ENCODE measurements around the gene ARHGAP28.

The ARHGAP28 gene

DNA sequence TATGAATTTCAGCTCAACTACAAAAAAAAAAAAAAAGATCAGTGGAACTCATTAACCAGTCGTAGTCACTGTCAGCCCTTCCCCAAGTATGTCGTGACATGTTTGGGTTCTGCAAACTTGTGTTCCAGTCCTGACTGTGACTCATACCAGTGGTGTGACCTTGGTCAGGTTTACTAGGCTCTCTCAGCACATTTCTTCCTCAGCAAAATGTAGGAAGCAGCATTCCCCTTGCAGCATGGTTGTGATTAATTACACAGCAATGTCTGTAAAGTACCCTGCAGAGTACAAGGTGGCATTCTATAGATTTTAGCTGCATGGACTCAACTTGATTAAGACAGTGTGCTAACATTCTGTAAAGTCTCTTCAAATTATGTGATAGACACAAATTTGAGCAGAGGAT lies 231.1 kb downstream of the ARHGAP28 start:
- TF ChIP-seq EGR1 (IDR thresholded peaks at IDR 0.05) = no peak
- no peak for TF ChIP-seq EP300 (IDR thresholded peaks at IDR 0.05; ENCODE audit: borderline replicate concordance)
- no peak for TF ChIP-seq ZBTB7A (IDR thresholded peaks at IDR 0.05; ENCODE audit: low read depth)
- no peak for TF ChIP-seq NFIC (IDR thresholded peaks at IDR 0.05)
- no peak for TF ChIP-seq RAD21 (IDR thresholded peaks at IDR 0.05; ENCODE audit: low read depth)
- no peak for TF ChIP-seq FOXM1 (IDR thresholded peaks at IDR 0.05; ENCODE audit: borderline replicate concordance, low read depth)
- TF ChIP-seq CEBPB (IDR thresholded peaks at IDR 0.05) = no peak
- no peak for TF ChIP-seq TCF12 (IDR thresholded peaks at IDR 0.05; ENCODE audit: low read depth)

DNA sequence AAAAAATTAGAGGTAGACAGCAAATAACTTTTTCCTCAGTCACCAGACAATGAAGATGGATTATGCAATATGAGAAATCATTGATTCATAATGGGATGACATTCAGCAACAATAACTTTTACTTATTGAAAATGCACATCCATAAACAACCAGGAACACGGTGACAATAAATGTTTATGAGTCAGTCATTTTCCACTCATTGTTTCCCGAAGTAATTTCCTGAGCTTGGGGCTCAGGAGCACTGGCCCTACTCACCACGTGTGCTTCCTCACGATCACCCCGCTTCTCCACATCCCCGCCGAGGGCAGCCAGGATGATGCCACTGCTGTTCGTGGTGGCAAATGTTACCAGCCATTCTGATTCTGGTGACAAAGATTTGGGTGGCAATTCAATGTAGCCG lies 231.8 kb downstream of the ARHGAP28 start:
- TF ChIP-seq, protein P1, sequence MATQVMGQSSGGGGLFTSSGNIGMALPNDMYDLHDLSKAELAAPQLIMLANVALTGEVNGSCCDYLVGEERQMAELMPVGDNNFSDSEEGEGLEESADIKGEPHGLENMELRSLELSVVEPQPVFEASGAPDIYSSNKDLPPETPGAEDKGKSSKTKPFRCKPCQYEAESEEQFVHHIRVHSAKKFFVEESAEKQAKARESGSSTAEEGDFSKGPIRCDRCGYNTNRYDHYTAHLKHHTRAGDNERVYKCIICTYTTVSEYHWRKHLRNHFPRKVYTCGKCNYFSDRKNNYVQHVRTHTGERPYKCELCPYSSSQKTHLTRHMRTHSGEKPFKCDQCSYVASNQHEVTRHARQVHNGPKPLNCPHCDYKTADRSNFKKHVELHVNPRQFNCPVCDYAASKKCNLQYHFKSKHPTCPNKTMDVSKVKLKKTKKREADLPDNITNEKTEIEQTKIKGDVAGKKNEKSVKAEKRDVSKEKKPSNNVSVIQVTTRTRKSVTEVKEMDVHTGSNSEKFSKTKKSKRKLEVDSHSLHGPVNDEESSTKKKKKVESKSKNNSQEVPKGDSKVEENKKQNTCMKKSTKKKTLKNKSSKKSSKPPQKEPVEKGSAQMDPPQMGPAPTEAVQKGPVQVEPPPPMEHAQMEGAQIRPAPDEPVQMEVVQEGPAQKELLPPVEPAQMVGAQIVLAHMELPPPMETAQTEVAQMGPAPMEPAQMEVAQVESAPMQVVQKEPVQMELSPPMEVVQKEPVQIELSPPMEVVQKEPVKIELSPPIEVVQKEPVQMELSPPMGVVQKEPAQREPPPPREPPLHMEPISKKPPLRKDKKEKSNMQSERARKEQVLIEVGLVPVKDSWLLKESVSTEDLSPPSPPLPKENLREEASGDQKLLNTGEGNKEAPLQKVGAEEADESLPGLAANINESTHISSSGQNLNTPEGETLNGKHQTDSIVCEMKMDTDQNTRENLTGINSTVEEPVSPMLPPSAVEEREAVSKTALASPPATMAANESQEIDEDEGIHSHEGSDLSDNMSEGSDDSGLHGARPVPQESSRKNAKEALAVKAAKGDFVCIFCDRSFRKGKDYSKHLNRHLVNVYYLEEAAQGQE (IDR thresholded peaks at IDR 0.05; ENCODE audit: low read depth) = no peak
- TF ChIP-seq TEAD4 (IDR thresholded peaks at IDR 0.05) (no peak), RAD21 (IDR thresholded peaks at IDR 0.05; ENCODE audit: low read depth) (no peak), EGR1 (IDR thresholded peaks at IDR 0.05) (no peak), CEBPB (IDR thresholded peaks at IDR 0.05) (no peak), FOXM1 (IDR thresholded peaks at IDR 0.05; ENCODE audit: borderline replicate concordance, low read depth) (no peak), TAF1 (IDR thresholded peaks at IDR 0.05; ENCODE audit: low read depth) (no peak)
- TF ChIP-seq, protein P2, sequence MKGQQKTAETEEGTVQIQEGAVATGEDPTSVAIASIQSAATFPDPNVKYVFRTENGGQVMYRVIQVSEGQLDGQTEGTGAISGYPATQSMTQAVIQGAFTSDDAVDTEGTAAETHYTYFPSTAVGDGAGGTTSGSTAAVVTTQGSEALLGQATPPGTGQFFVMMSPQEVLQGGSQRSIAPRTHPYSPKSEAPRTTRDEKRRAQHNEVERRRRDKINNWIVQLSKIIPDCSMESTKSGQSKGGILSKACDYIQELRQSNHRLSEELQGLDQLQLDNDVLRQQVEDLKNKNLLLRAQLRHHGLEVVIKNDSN (IDR thresholded peaks at IDR 0.05) = no peak

DNA sequence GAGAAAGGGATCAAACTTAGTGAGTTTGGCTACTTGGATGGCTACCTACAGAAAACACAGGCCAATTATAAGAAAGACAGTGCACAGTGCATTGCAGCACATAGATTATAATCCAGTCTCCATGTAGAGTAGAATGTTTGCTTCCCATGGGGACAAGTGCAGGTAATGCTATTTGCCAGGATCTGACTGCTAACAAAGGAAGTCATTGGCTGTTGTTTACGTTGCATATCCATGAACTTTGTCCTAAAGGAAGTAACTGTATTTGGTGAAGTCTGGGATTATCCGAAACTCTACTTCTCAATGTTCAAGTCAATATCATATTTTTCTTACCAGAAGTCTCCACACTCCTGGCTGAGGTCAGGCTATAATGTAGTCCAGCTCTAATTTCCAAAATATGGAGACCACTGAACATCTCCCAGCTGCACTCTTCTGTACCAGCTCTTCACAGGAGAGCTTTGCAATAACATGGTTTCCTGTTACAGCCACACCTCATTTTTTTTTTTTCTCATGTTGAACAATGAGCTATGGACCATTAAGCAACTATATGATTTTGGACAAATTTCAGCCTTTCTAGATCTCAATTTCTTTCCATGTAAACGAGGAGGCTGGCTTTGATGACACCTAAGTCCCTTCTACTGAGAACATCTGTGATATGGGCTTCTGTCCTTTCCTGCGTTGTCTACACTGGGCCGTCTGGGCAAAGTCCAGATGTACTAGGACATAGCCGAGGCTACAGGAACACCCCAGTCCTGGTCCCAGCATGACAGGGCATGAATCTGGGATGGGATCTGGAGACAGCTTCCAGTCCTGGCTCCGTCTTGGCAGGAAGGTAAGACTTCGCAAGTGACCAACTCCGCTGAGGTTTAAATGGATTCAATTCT lies 233.3 kb downstream of the ARHGAP28 start:
- no peak for TF ChIP-seq NFIC (IDR thresholded peaks at IDR 0.05)
- TF ChIP-seq EGR1 (IDR thresholded peaks at IDR 0.05) = no peak
- TF ChIP-seq EP300 (IDR thresholded peaks at IDR 0.05; ENCODE audit: borderline replicate concordance) = no peak
- TF ChIP-seq TEAD4 (IDR thresholded peaks at IDR 0.05) = no peak
- no peak for TF ChIP-seq TAF1 (IDR thresholded peaks at IDR 0.05; ENCODE audit: low read depth)
- TF ChIP-seq FOXM1 (IDR thresholded peaks at IDR 0.05; ENCODE audit: borderline replicate concordance, low read depth) = no peak
- no peak for TF ChIP-seq ZBTB7A (IDR thresholded peaks at IDR 0.05; ENCODE audit: low read depth)
- TF ChIP-seq YY1 (IDR thresholded peaks at IDR 0.05; ENCODE audit: low read depth) = no peak
- no peak for TF ChIP-seq CEBPB (IDR thresholded peaks at IDR 0.05)
- TF ChIP-seq, protein P1 (IDR thresholded peaks at IDR 0.05; ENCODE audit: low read depth) = no peak
- no peak for TF ChIP-seq TCF12 (IDR thresholded peaks at IDR 0.05; ENCODE audit: low read depth)
- TF ChIP-seq, protein P2 (IDR thresholded peaks at IDR 0.05) = no peak
- TF ChIP-seq, protein P3, sequence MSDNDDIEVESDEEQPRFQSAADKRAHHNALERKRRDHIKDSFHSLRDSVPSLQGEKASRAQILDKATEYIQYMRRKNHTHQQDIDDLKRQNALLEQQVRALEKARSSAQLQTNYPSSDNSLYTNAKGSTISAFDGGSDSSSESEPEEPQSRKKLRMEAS (IDR thresholded peaks at IDR 0.05) = no peak
- TF ChIP-seq CREB1 (IDR thresholded peaks at IDR 0.05; ENCODE audit: low read depth) = no peak
- no peak for TF ChIP-seq RAD21 (IDR thresholded peaks at IDR 0.05; ENCODE audit: low read depth)

DNA sequence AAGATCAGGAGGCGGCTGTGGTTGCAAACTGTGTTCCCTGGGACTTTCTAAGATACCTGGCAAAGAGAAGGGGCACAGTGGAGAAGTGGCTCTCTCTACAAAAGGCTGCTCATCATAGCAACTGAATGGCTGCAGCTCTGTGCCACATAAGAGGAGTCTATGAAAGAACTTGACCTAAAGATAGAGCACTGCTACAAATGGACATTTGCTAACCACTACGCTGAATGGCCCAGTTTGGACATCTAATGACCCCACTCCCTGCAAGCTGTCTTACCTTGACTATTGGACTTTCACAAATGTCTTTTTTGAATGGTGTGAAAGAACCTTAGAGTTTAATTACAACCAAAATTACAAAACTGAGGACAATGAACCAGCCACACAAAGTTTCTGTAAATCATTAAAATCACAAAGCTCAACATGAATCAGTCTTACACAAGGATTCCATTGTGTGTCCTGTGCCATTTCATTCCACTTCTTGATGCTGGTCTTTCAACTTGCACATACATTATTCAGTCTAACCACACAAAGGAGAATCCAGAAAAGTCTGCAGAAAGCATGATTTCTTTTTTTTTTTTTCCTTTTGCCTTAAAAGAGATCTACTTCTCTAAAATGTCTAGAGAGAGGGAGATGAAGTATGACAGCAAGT lies 234.1 kb downstream of the ARHGAP28 start:
- TF ChIP-seq NFIC (IDR thresholded peaks at IDR 0.05) (no peak), FOXM1 (IDR thresholded peaks at IDR 0.05; ENCODE audit: borderline replicate concordance, low read depth) (no peak), EP300 (IDR thresholded peaks at IDR 0.05; ENCODE audit: borderline replicate concordance) (no peak), RAD21 (IDR thresholded peaks at IDR 0.05; ENCODE audit: low read depth) (no peak), TAF1 (IDR thresholded peaks at IDR 0.05; ENCODE audit: low read depth) (no peak), ZBTB7A (IDR thresholded peaks at IDR 0.05; ENCODE audit: low read depth) (no peak), CEBPB (IDR thresholded peaks at IDR 0.05) (no peak), YY1 (IDR thresholded peaks at IDR 0.05; ENCODE audit: low read depth) (no peak), CREB1 (IDR thresholded peaks at IDR 0.05; ENCODE audit: low read depth) (no peak), TEAD4 (IDR thresholded peaks at IDR 0.05) (no peak)
- TF ChIP-seq, protein P2 (IDR thresholded peaks at IDR 0.05) = no peak
- TF ChIP-seq, protein P1 (IDR thresholded peaks at IDR 0.05; ENCODE audit: low read depth) = no peak
- TF ChIP-seq, protein P3 (IDR thresholded peaks at IDR 0.05) = no peak
